K562 (cell line): ENCODE data around the gene DNAH3. TPM values are rescaled to one million over a fixed set of nuclear protein-coding genes. Genes with fewer than 3 reads are reported as not detected.

Source experiments
- ATAC-seq: fragments of 200-7000 bp; cut with Tn5 transposase; 3 replicates; pipeline ENCODE4 v1.9.1; 2020; ENCODE audit warnings: moderate library complexity
- BruUV-seq: library from RNA; stranded (reverse); fragments of 400-500 nt; replicated peaks from 2 replicates; lab custom pipeline; 2021; lab: Mats Ljungman, UMichigan
- CTCF ChIA-PET: fragments of 300-600 bp; formaldehyde crosslinking; extraction: SDS; loops from one replicate; lab custom pipeline; 2021; ENCODE audit warnings: low intra/inter-chr PET ratio; lab: Yijun Ruan, JAX
- POLR2A ChIA-PET: fragments of 300-600, 350-650 bp; sonication (Branson Sonifier 250); formaldehyde crosslinking; extraction: SDS; loops from one replicate; lab custom pipeline; 2021; ENCODE audit warnings: antibody characterized with exemption, inconsistent platforms; lab: Yijun Ruan, JAX
- DNase-seq, 4 experiments: peaks; one replicate each; pipeline versions ENCODE4 v3.0.0 to v3.0.0-alpha.2; 2011 to 2018; ENCODE audit warnings: low spot score in 3 of 4, mixed read lengths in 3 of 4; ENCODE audit errors: extremely low read depth in 1 of 4
- FAIRE-seq: peaks from 2 replicates; lab custom pipeline; 2011; peaks lifted over from hg19 to GRCh38; lab: Jason Lieb, UNC
- H2AFZ ChIP-seq: 2 replicates; pipeline ENCODE4 v1.6.0; 2011; ENCODE audit warnings: low read depth, low read length, control low read depth, inconsistent platforms
- H3K27ac ChIP-seq: fragments of 200-600 bp; 3 replicates; pipeline ENCODE4 v1.8.0; 2011; ENCODE audit warnings: low read depth, mild to moderate bottlenecking, control low read depth, inconsistent platforms, low read length, moderate library complexity, mixed read lengths; ENCODE audit errors: extremely low read depth
- H3K27me3 ChIP-seq, 2 experiments: fragments of 300-600 bp in 1 of 2; 2 replicates in 1 of 2; 3 replicates in 1 of 2; pipeline versions ENCODE4 v1.6.0 to v1.8.0; 2011; ENCODE audit warnings: inconsistent platforms in 2 of 2, low read length in 2 of 2, mild to moderate bottlenecking in 1 of 2, mixed read lengths in 1 of 2, moderate library complexity in 1 of 2; ENCODE audit not compliant: control insufficient read depth in 2 of 2, insufficient read depth in 2 of 2
- H3K36me3 ChIP-seq: fragments of 300-600 bp; 3 replicates; pipeline ENCODE4 v1.8.0; 2011; ENCODE audit warnings: mild to moderate bottlenecking, low read length, inconsistent platforms; ENCODE audit not compliant: control insufficient read depth, insufficient read depth
- H3K4me1 ChIP-seq, 2 experiments: fragments of 200-600 bp in 1 of 2; replicated peaks in 1 of 2; 2 replicates in 1 of 2; 3 replicates in 1 of 2; pipeline versions ENCODE4 v1.5.1 to v1.8.0; 2011; ENCODE audit warnings: inconsistent platforms in 2 of 2, low read length in 2 of 2, mild to moderate bottlenecking in 1 of 2, mixed read lengths in 1 of 2, moderate library complexity in 1 of 2; ENCODE audit not compliant: control insufficient read depth in 2 of 2, insufficient read depth in 2 of 2
- H3K4me2 ChIP-seq: 2 replicates; pipeline ENCODE4 v1.6.1; 2011; ENCODE audit warnings: low read length, control low read depth, inconsistent platforms, mixed read lengths; ENCODE audit not compliant: insufficient read depth
- H3K4me3 ChIP-seq: fragments of 200-600 bp; sonication (generic), shearing (Covaris generic); 2 replicates; pipeline ENCODE4 v1.5.1; 2016; ENCODE audit warnings: control low read depth, inconsistent platforms
- H3K79me2 ChIP-seq: fragments of 200-600 bp; 3 replicates; pipeline ENCODE4 v1.8.0; 2011; ENCODE audit warnings: low read length, inconsistent platforms; ENCODE audit not compliant: control insufficient read depth, insufficient read depth
- H3K9ac ChIP-seq, 2 experiments: 2 replicates each; pipeline versions ENCODE4 v1.6.0 to v1.6.1; 2011; ENCODE audit warnings: low read depth in 2 of 2, low read length in 2 of 2, control low read depth in 1 of 2, inconsistent platforms in 1 of 2, mild to moderate bottlenecking in 1 of 2, mixed read lengths in 1 of 2; ENCODE audit not compliant: insufficient read depth in 1 of 2
- H3K9me1 ChIP-seq: one replicate; pipeline ENCODE4 v1.6.0; 2011; ENCODE audit warnings: inconsistent platforms, mild to moderate bottlenecking, low read length, moderate library complexity; ENCODE audit not compliant: control insufficient read depth, insufficient read depth
- H3K9me3 ChIP-seq: replicated peaks from 2 replicates; pipeline ENCODE4 v1.5.1; 2011; ENCODE audit warnings: low read depth, low read length, inconsistent platforms; ENCODE audit not compliant: control insufficient read depth, insufficient read depth
- H4K20me1 ChIP-seq: replicated peaks from 2 replicates; pipeline ENCODE4 v1.6.1; 2011; ENCODE audit warnings: low read length, inconsistent platforms, mixed read lengths; ENCODE audit not compliant: control insufficient read depth, insufficient read depth
- EP300 ChIP-seq: IDR thresholded peaks from 2 replicates; pipeline ENCODE4 v1.6.1; 2012; ENCODE audit warnings: low read length, improper control_type of control experiment
- ERF ChIP-seq: fragments of 450-650 bp; formaldehyde crosslinking; IDR thresholded peaks from 2 replicates; pipeline ENCODE4 v1.4.0; 2020; ENCODE audit warnings: mild to moderate bottlenecking, mixed read lengths
- MYNN ChIP-seq, 2 experiments: sonication (generic); formaldehyde crosslinking in 1 of 2; IDR thresholded peaks; 2 replicates each; pipeline versions ENCODE4 v1.5.0 to v1.6.1; 2016 to 2020; ENCODE audit warnings: antibody characterized with exemption in 1 of 2, missing genetic modification reagents in 1 of 2
- NELFE ChIP-seq: IDR thresholded peaks from 2 replicates; pipeline ENCODE4 v1.6.1; 2011; ENCODE audit warnings: mild to moderate bottlenecking; ENCODE audit not compliant: insufficient read depth, insufficient read length
- PCBP2 ChIP-seq: fragments of 200-400 bp; formaldehyde crosslinking; IDR thresholded peaks from 2 replicates; pipeline ENCODE4 v1.6.1; 2018; ENCODE audit warnings: low read length, low read depth, mild to moderate bottlenecking, moderate library complexity; ENCODE audit not compliant: poor library complexity, severe bottlenecking
- RFX1 ChIP-seq: fragments of 450-650 bp; IDR thresholded peaks from 2 replicates; pipeline ENCODE4 v1.6.1; 2016; ENCODE audit warnings: mild to moderate bottlenecking, moderate library complexity
- STAG1 ChIP-seq: sonication (generic); formaldehyde crosslinking; IDR thresholded peaks from 2 replicates; pipeline ENCODE4 v1.5.0; 2020; ENCODE audit warnings: missing genetic modification reagents, borderline replicate concordance
- WGBS: fragments of 100-300 bp; shearing (Covaris generic); methylation state at CpG from one replicate; pipeline ENCODE4 v1.1.6; 2016; ENCODE audit warnings: low coverage, mixed read lengths; ENCODE audit not compliant: insufficient coverage; ENCODE audit errors: missing lambda C conversion rate; 5-methylcytosine and 5-hydroxymethylcytosine counted together
- in situ Hi-C: fragments of 300-500 bp; cut with MboI; formaldehyde crosslinking; loops from 4 replicates; pipeline ENCODE4 v1.15.0; 2018; ENCODE audit warnings: inconsistent platforms, mixed read lengths
- intact Hi-C: fragments of 100-400 bp; cut with micrococcal nuclease; formaldehyde crosslinking; loops from 2 replicates; pipeline ENCODE4 v1.14.2; 2022
- polyA plus RNA-seq, 8 experiments: library from polyadenylated mRNA; depleted of rRNA in 4 of 8; stranded (reverse) in 5 of 8; unstranded in 3 of 8; fragments of >200 nt; fragmentation: Nextera tagmentation in 2 of 8; fragmentation: Illumina TruSeq in 1 of 8; extraction: Ambion mirVana in 2 of 8; extraction: Trizol in 1 of 8; gene quantifications; 2 replicates each; pipeline versions ENCODE4 v1.2.1 to v1.2.3, GENCODE V29; 2011 to 2014; ENCODE audit warnings: inconsistent platforms in 1 of 8, missing spikeins in 1 of 8
- total RNA-seq, 7 experiments: library from RNA; depleted of rRNA in 6 of 7; stranded (reverse); fragments of >200 nt in 6 of 7; fragmentation: Illumina TruSeq in 2 of 7; extraction: Trizol in 2 of 7; gene quantifications; 2 replicates each; pipeline versions ENCODE4 v1.2.1 to v1.2.3, GENCODE V29; 2011 to 2021; ENCODE audit warnings: low replicate concordance in 1 of 7
- TF ChIP-seq, protein P1 (sequence below): fragments of 250-450 bp; sonication (Bioruptor Pico); IDR thresholded peaks from 2 replicates; pipeline ENCODE4 v1.4.0; 2020; ENCODE audit warnings: mild to moderate bottlenecking, moderate library complexity

The DNAH3 gene
- total and polyA plus RNA-seq, 9 of the 15 experiments (the other 6 are each of a cell fraction or from before 2014, with no cell fraction given), result 0.32 to 0.84 (median 0.44) TPM

DNA sequence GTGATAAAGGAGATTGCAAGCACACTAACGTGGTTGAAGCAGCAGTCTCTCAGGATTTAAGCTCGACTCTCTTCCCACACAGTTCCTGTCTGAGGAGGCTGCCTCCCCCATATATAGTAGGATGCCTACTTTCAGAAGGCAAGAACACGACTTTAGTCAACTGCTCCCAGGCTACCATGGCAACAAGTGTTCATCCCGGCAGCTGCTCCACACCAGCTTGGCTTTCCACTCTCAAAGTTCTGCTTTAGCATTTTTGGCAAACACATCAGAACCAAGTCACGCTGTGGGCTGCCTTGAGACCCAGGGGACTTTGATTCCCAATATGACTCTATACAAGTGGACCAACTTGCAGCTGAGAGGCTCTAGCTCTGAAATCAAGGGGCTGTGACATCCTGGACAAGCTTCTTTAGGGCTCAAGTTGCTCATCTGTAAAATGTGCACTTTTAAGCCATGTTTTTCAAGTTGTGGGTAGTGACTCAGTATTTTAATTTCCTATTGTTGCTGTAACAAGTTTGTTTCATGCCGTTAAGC is 44.2 kb upstream of the DNAH3 start:
- FAIRE-seq (no peak), ATAC-seq (no peak), DNase-seq (no peak)
- no peak overlapping the region for H2AFZ ChIP-seq
- no peaks in the 10 kb centered on the region for H3K79me2 ChIP-seq
- 1% methylated on average over 6 of the region's 6 CpGs for WGBS
- H3K9ac ChIP-seq, result no peak overlapping the region
- H3K4me2 ChIP-seq, result no peak overlapping the region
- no peak overlapping the region for H3K4me3 ChIP-seq
- no peaks in the 10 kb centered on the region for H4K20me1 ChIP-seq
- in situ Hi-C loops (loop anchor here (5.0 kb wide), 1 partner anchor 82 kb away; the partner anchor contains the start of gene CRYM), intact Hi-C loops (no loop called here)
- peaks cover 14 to 30% of the 10 kb centered on the region in 2 experiments; a peak in 4 of 5 replicates for H3K27me3 ChIP-seq
- POLR2A ChIA-PET, result no interaction called here
- no peaks in the 10 kb centered on the region for H3K9me3 ChIP-seq
- H3K27ac ChIP-seq, result no peak overlapping the region
- no peaks in the 10 kb centered on the region for H3K36me3 ChIP-seq
- CTCF ChIA-PET, result no interaction called here
- BruUV-seq, result no TSS peak
- no peaks in the 10 kb centered on the region for H3K9me1 ChIP-seq
- H3K4me1 ChIP-seq, result no peaks in the 10 kb centered on the region
- TF ChIP-seq PCBP2, result no peak
- TF ChIP-seq RFX1, result peak; percentile 37; the same call in 1 of the 2 replicates

DNA sequence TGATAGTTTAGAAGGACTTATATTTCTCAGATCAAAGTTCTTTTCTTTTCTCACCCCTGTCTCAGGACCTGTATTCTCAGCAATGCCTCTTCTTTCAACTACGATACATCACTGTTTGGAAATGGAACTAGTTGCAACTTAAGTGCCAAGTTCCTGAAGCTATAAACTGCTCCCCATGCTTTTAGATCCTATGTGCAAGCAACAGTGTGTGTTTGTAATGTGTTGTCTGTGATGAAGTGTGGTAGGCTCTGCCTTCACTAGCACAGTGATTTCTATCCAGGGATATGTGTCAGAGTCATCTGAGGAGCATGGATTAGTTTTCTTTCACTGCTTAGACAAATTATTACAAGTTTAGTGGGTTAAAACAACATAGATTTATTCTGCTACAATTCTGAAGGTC is 42.3 kb upstream of the DNAH3 start:
- ChIA-PET CTCF (no interaction called here), POLR2A (interaction anchor here (0.6 kb wide), 1 partner anchor 328 kb away, joined by 3 read pairs; no protein-coding TSS in a partner anchor)
- ATAC-seq, result no peak
- peaks cover 12 to 26% of the 10 kb centered on the region in 2 experiments; a peak in 4 of 5 replicates for H3K27me3 ChIP-seq
- peaks cover 5 to 6% of the 10 kb centered on the region in 2 experiments; a peak in 3 of 5 replicates for H3K4me1 ChIP-seq
- H3K79me2 ChIP-seq, result no peaks in the 10 kb centered on the region
- H3K36me3 ChIP-seq, result no peaks in the 10 kb centered on the region
- H3K4me3 ChIP-seq, result no peak overlapping the region
- DNase-seq, result no peak
- H3K9me1 ChIP-seq, result no peaks in the 10 kb centered on the region
- no TSS peak for BruUV-seq
- H3K9me3 ChIP-seq, result no peaks in the 10 kb centered on the region
- no peak overlapping the region for H3K4me2 ChIP-seq
- no peak for FAIRE-seq
- no peak overlapping the region for H3K27ac ChIP-seq
- intact Hi-C loops, result no loop called here
- WGBS, result 0% methylated on average over 1 of the region's 1 CpG
- no peak overlapping the region for H3K9ac ChIP-seq
- no peak overlapping the region for H2AFZ ChIP-seq
- in situ Hi-C loops, result no loop called here
- peaks cover 2% of the 10 kb centered on the region; the same call in 1 of the 2 replicates for H4K20me1 ChIP-seq
- TF ChIP-seq STAG1 (no peak), NELFE (no peak), MYNN (IDR thresholded peaks at IDR 0.05) (no peak), MYNN (CRISPR knock-in tag; IDR thresholded peaks at IDR 0.05) (no peak), ERF (CRISPR knock-in tag) (no peak), EP300 (no peak)
- TF ChIP-seq, protein P1, sequence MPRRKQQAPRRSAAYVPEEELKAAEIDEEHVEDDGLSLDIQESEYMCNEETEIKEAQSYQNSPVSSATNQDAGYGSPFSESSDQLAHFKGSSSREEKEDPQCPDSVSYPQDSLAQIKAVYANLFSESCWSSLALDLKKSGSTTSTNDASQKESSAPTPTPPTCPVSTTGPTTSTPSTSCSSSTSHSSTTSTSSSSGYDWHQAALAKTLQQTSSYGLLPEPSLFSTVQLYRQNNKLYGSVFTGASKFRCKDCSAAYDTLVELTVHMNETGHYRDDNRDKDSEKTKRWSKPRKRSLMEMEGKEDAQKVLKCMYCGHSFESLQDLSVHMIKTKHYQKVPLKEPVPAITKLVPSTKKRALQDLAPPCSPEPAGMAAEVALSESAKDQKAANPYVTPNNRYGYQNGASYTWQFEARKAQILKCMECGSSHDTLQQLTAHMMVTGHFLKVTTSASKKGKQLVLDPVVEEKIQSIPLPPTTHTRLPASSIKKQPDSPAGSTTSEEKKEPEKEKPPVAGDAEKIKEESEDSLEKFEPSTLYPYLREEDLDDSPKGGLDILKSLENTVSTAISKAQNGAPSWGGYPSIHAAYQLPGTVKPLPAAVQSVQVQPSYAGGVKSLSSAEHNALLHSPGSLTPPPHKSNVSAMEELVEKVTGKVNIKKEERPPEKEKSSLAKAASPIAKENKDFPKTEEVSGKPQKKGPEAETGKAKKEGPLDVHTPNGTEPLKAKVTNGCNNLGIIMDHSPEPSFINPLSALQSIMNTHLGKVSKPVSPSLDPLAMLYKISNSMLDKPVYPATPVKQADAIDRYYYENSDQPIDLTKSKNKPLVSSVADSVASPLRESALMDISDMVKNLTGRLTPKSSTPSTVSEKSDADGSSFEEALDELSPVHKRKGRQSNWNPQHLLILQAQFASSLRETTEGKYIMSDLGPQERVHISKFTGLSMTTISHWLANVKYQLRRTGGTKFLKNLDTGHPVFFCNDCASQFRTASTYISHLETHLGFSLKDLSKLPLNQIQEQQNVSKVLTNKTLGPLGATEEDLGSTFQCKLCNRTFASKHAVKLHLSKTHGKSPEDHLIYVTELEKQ (CRISPR knock-in tag), result no peak
